Astrocyte (in vitro differentiated cells and primary cell): ENCODE data around the gene EPB41. TPM values are rescaled to one million over a fixed set of nuclear protein-coding genes. Genes with fewer than 3 reads are reported as not detected.

Experiments
- DNase-seq: peaks from one replicate; pipeline ENCODE4 v3.0.0-alpha.2; 2010; ENCODE audit warnings: low read depth
- FAIRE-seq: peaks from 2 replicates; lab custom pipeline; 2011; peaks lifted over from hg19 to GRCh38; lab: Jason Lieb, UNC
- H2AFZ ChIP-seq: 2 replicates; pipeline ENCODE4 v1.6.0; 2012; ENCODE audit warnings: low read depth, low read length, inconsistent platforms
- H3K27ac ChIP-seq: 2 replicates; pipeline ENCODE4 v1.5.1; 2011; ENCODE audit warnings: low read depth, low read length, inconsistent platforms
- H3K27me3 ChIP-seq: 2 replicates; pipeline ENCODE4 v1.6.0; 2011; ENCODE audit warnings: low read length, inconsistent platforms; ENCODE audit not compliant: insufficient read depth
- H3K36me3 ChIP-seq: 2 replicates; pipeline ENCODE4 v1.5.1; 2011; ENCODE audit warnings: low read length, inconsistent platforms; ENCODE audit not compliant: insufficient read depth
- H3K4me1 ChIP-seq: 2 replicates; pipeline ENCODE4 v1.5.1; 2011; ENCODE audit warnings: low read length, inconsistent platforms; ENCODE audit not compliant: insufficient read depth
- H3K4me2 ChIP-seq: 2 replicates; pipeline ENCODE4 v1.6.0; 2012; ENCODE audit warnings: low read length, inconsistent platforms
- H3K4me3 ChIP-seq: 2 replicates; pipeline ENCODE4 v1.5.1; 2011; ENCODE audit warnings: low read depth, mild to moderate bottlenecking, low read length, inconsistent platforms; ENCODE audit not compliant: insufficient read depth
- H3K79me2 ChIP-seq: 2 replicates; pipeline ENCODE4 v1.6.0; 2012; ENCODE audit warnings: mild to moderate bottlenecking, low read length, inconsistent platforms; ENCODE audit not compliant: insufficient read depth
- H3K9ac ChIP-seq: 2 replicates; pipeline ENCODE4 v1.6.0; 2012; ENCODE audit warnings: mild to moderate bottlenecking, low read length, inconsistent platforms
- H3K9me3 ChIP-seq: 2 replicates; pipeline ENCODE4 v1.5.1; 2012; ENCODE audit warnings: low read depth, mild to moderate bottlenecking, low read length, inconsistent platforms; ENCODE audit not compliant: insufficient read depth
- H4K20me1 ChIP-seq: 2 replicates; pipeline ENCODE4 v1.6.0; 2012; ENCODE audit warnings: low read length, inconsistent platforms; ENCODE audit not compliant: insufficient read depth
- H3K27ac Mint-ChIP-seq: one replicate; pipeline ENCODE4 v1.8.0; 2021; ENCODE audit warnings: mild to moderate bottlenecking, mixed read lengths; ENCODE audit not compliant: unreplicated experiment
- H3K27me3 Mint-ChIP-seq: one replicate; pipeline ENCODE4 v1.8.0; 2021; ENCODE audit warnings: low read depth, mixed read lengths; ENCODE audit not compliant: unreplicated experiment
- H3K36me3 Mint-ChIP-seq: one replicate; pipeline ENCODE4 v1.8.0; 2021; ENCODE audit warnings: low read depth, mixed read lengths; ENCODE audit not compliant: unreplicated experiment
- H3K4me1 Mint-ChIP-seq: one replicate; pipeline ENCODE4 v1.8.0; 2021; ENCODE audit warnings: low read depth, mixed read lengths; ENCODE audit not compliant: unreplicated experiment
- H3K4me3 Mint-ChIP-seq: one replicate; pipeline ENCODE4 v1.8.0; 2021; ENCODE audit warnings: mild to moderate bottlenecking, moderate library complexity, mixed read lengths; ENCODE audit not compliant: unreplicated experiment
- H3K9me3 Mint-ChIP-seq: one replicate; pipeline ENCODE4 v1.8.0; 2021; ENCODE audit warnings: mild to moderate bottlenecking, mixed read lengths; ENCODE audit not compliant: unreplicated experiment
- CTCF ChIP-seq: IDR thresholded peaks from 2 replicates; pipeline ENCODE4 v1.5.1; 2011; ENCODE audit warnings: low read depth, mild to moderate bottlenecking, inconsistent platforms, low read length, moderate library complexity; ENCODE audit not compliant: insufficient read depth
- EZH2 ChIP-seq: IDR thresholded peaks from 2 replicates; pipeline ENCODE4 v1.6.1; 2012; ENCODE audit warnings: mild to moderate bottlenecking, low read length, inconsistent platforms; ENCODE audit not compliant: insufficient read depth
- total RNA-seq: library from RNA; stranded (reverse); gene quantifications from 2 replicates; pipeline ENCODE4 v1.2.1, GENCODE V29; 2021

EPB41 gene
- total RNA-seq, 1 donor from 2014 or later: 13.9 TPM

GRCh38 chr1:28950006-28950405 lies 35.6 kb downstream of the EPB41 start:
- H2AFZ ChIP-seq: no peak overlapping the region
- H3K9me3 Mint-ChIP-seq: no peaks in the 10 kb centered on the region
- no peaks in the 10 kb centered on the region for H3K9me3 ChIP-seq
- H3K4me3 Mint-ChIP-seq: no peak overlapping the region
- H3K4me1 Mint-ChIP-seq: no peaks in the 10 kb centered on the region
- H3K9ac ChIP-seq: no peak overlapping the region
- no peak overlapping the region for H3K4me2 ChIP-seq
- no peaks in the 10 kb centered on the region for H3K4me1 ChIP-seq
- DNase-seq (no peak), FAIRE-seq (no peak)
- H4K20me1 ChIP-seq: no peaks in the 10 kb centered on the region
- H3K4me3 ChIP-seq: no peak overlapping the region
- no peaks in the 10 kb centered on the region for H3K36me3 Mint-ChIP-seq
- no peak overlapping the region for H3K27ac ChIP-seq
- H3K27ac Mint-ChIP-seq: no peak overlapping the region
- no peak for TF ChIP-seq EZH2
- TF ChIP-seq CTCF: no peak
- no peaks in the 10 kb centered on the region for H3K79me2 ChIP-seq
- H3K27me3 Mint-ChIP-seq: no peaks in the 10 kb centered on the region
- no peaks in the 10 kb centered on the region for H3K36me3 ChIP-seq
- no peaks in the 10 kb centered on the region for H3K27me3 ChIP-seq

- Mint-ChIP-seq H3K9me3 (no peaks in the 10 kb centered on the region), H3K36me3 (no peaks in the 10 kb centered on the region), H3K4me3 (no peak overlapping the region), H3K27ac (no peak overlapping the region), H3K27me3 (no peaks in the 10 kb centered on the region), H3K4me1 (no peaks in the 10 kb centered on the region)
- Histone ChIP-seq H3K79me2 (no peaks in the 10 kb centered on the region), H3K9me3 (no peaks in the 10 kb centered on the region), H3K4me1 (no peaks in the 10 kb centered on the region), H2AFZ (no peak overlapping the region), H3K27me3 (no peaks in the 10 kb centered on the region), H3K36me3 (no peaks in the 10 kb centered on the region), H3K9ac (no peak overlapping the region), H3K4me3 (no peak overlapping the region), H4K20me1 (no peaks in the 10 kb centered on the region), H3K4me2 (no peak overlapping the region), H3K27ac (no peak overlapping the region)
- TF ChIP-seq CTCF: no peak
- no peak for TF ChIP-seq EZH2
- no peak for FAIRE-seq
- DNase-seq: no peak
Observed at GRCh38 chr1:28950449-28950848, 36.1 kb downstream of the EPB41 start.

- no peaks in the 10 kb centered on the region for H3K79me2 ChIP-seq
- no peak for FAIRE-seq
Observed at GRCh38 chr1:28954126-28954726, 39.9 kb downstream of the EPB41 start.

More at GRCh38 chr1:28954126-28954726, 39.9 kb downstream of the EPB41 start:
- Mint-ChIP-seq H3K9me3 (no peaks in the 10 kb centered on the region), H3K4me1 (peaks cover 5% of the 10 kb centered on the region), H3K27ac (no peak overlapping the region), H3K27me3 (no peaks in the 10 kb centered on the region), H3K36me3 (no peaks in the 10 kb centered on the region), H3K4me3 (no peak overlapping the region)
- Histone ChIP-seq H4K20me1 (no peaks in the 10 kb centered on the region), H3K9me3 (no peaks in the 10 kb centered on the region), H3K27me3 (no peaks in the 10 kb centered on the region), H3K27ac (no peak overlapping the region), H3K9ac (no peak overlapping the region), H2AFZ (no peak overlapping the region), H3K4me3 (no peak overlapping the region), H3K4me2 (no peak overlapping the region), H3K36me3 (no peaks in the 10 kb centered on the region), H3K4me1 (peaks cover 3% of the 10 kb centered on the region)
- no peak for TF ChIP-seq EZH2
- no peak for DNase-seq
